Activated T-cell treated with anti-CD3 and anti-CD28 coated beads, Interleukin-2, amount 50 U/mL, for 1 hour (primary cell): ENCODE results near the gene OTOA.
A peak's percentile ranks its signal among the peaks of the same experiment; 100 is the strongest.
"Not testable (repeated sequence)": the region's sequence is repeated elsewhere in the genome, so short reads cannot be mapped to it uniquely, and the experiment has no call there.

ENCODE experiments used
- DNase-seq: peaks from one replicate; pipeline ENCODE4 v3.0.0-alpha.2; 2020

The OTOA gene

GRCh38 chr16:21642861-21643260 lies 20.9 kb upstream of the OTOA start:
- no peak for DNase-seq

- no peak for DNase-seq
These were observed 20.0 kb upstream of the OTOA start for GRCh38 chr16:21643785-21644184.

GRCh38 chr16:21644674-21645073 lies 19.1 kb upstream of the OTOA start:
- no peak for DNase-seq

- peak; percentile 48 for DNase-seq
These were observed 18.5 kb upstream of the OTOA start for GRCh38 chr16:21645261-21645721.

- DNase-seq: no peak
These were observed 17.7 kb upstream of the OTOA start for GRCh38 chr16:21646091-21646490.

- peak; percentile 68 for DNase-seq
These were observed 16.8 kb upstream of the OTOA start for GRCh38 chr16:21646721-21647561.

GRCh38 chr16:21647562-21648164 lies 16.1 kb upstream of the OTOA start:
- DNase-seq: no peak

- not testable (repeated sequence) for DNase-seq
These were observed 13.9 kb upstream of the OTOA start for GRCh38 chr16:21649826-21650406.

GRCh38 chr16:21650521-21650920 lies 13.2 kb upstream of the OTOA start:
- DNase-seq: no peak

- DNase-seq: no peak
These were observed 12.3 kb upstream of the OTOA start for GRCh38 chr16:21651515-21651914.

- no peak for DNase-seq
These were observed 11.3 kb upstream of the OTOA start, which contains the start of gene IGSF6 for GRCh38 chr16:21652453-21652852. TSS of gene IGSF6 (minus strand) at chr16:21652608. CDS start at chr16:21652598, 10 bp downstream.

- DNase-seq: no peak
These were observed 10.2 kb upstream of the OTOA start for GRCh38 chr16:21653571-21653970.

GRCh38 chr16:21654466-21654865 lies 9.3 kb upstream of the OTOA start:
- DNase-seq: no peak

GRCh38 chr16:21654881-21655280 lies 8.9 kb upstream of the OTOA start:
- DNase-seq: no peak

GRCh38 chr16:21656795-21657768 lies 6.7 kb upstream of the OTOA start:
- DNase-seq: no peak

- DNase-seq: no peak
These were observed 4.6 kb upstream of the OTOA start for GRCh38 chr16:21659124-21659523.

GRCh38 chr16:21664801-21665492 lies 1.2 kb downstream of the OTOA start:
- DNase-seq: no peak

GRCh38 chr16:21666772-21667171 lies 3.0 kb downstream of the OTOA start:
- DNase-seq: no peak

GRCh38 chr16:21667575-21667974 lies 3.8 kb downstream of the OTOA start:
- no peak for DNase-seq

GRCh38 chr16:21673469-21673868 lies 9.7 kb downstream of the OTOA start:
- DNase-seq: no peak

- DNase-seq: not testable (repeated sequence)
These were observed 10.7 kb downstream of the OTOA start for GRCh38 chr16:21674456-21674855.

GRCh38 chr16:21680714-21681113 lies 16.9 kb downstream of the OTOA start:
- not testable (repeated sequence) for DNase-seq
